Measurements from ENCODE around the gene MED25. TPM values are rescaled to one million over a fixed set of nuclear protein-coding genes. Genes with fewer than 3 reads are reported as not detected.
A peak's percentile ranks its signal among the peaks of the same experiment; 100 is the strongest.

The MED25 gene
- total and polyA plus RNA-seq, 9 donors, result 30.3 to 89.9 (median 67.4) TPM

GRCh38 chr19:49847731-49848696, 29.9 kb downstream of the MED25 start:
- no peaks in the 10 kb centered on the region for H3K9me3 ChIP-seq
- peaks cover 4% of the 10 kb centered on the region for H3K4me1 ChIP-seq (ENCODE audit: insufficient read depth)
- WGBS, 3 donors, result 87 to 89% (median 87%) methylated on average over 10 of the region's 10 CpGs
- no peak overlapping the region for H3K4me3 ChIP-seq
- no peaks in the 10 kb centered on the region for H3K36me3 ChIP-seq
- DNase-seq, result no peak
- TF ChIP-seq CTCF (IDR thresholded peaks at IDR 0.05) (no peak), EP300 (IDR thresholded peaks at IDR 0.05) (no peak), POLR2A (IDR thresholded peaks at IDR 0.05) (no peak)
- H3K27me3 ChIP-seq, result no peaks in the 10 kb centered on the region
- no peak overlapping the region for H3K27ac ChIP-seq
- intact Hi-C loops (cut with DNase I), result no loop called here

GRCh38 chr19:49848938-49849337, 30.8 kb downstream of the MED25 start:
- H3K4me1 ChIP-seq (ENCODE audit: insufficient read depth), result peaks cover 5% of the 10 kb centered on the region
- H3K27me3 ChIP-seq, result no peaks in the 10 kb centered on the region
- WGBS, 3 donors, result 89 to 94% (median 89%) methylated on average over 3 of the region's 3 CpGs
- intact Hi-C loops (cut with DNase I), result no loop called here
- H3K36me3 ChIP-seq, result no peaks in the 10 kb centered on the region
- no peak overlapping the region for H3K4me3 ChIP-seq
- TF ChIP-seq POLR2A (IDR thresholded peaks at IDR 0.05) (no peak), CTCF (IDR thresholded peaks at IDR 0.05) (no peak), EP300 (IDR thresholded peaks at IDR 0.05) (no peak)
- no peak overlapping the region for H3K27ac ChIP-seq
- DNase-seq, result no peak
- no peaks in the 10 kb centered on the region for H3K9me3 ChIP-seq

GRCh38 chr19:49849433-49850220, 31.5 kb downstream of the MED25 start:
- DNase-seq, result no peak
- intact Hi-C loops (cut with DNase I), result loop anchor here in 1 of 4 donors (5.0 kb wide), 1 partner anchor 32 kb away; the partner anchor contains the start of gene MED25
- H3K4me1 ChIP-seq (ENCODE audit: insufficient read depth), result peaks cover 5% of the 10 kb centered on the region
- 89 to 93% (median 89%) methylated on average over 15 of the region's 15 CpGs for WGBS, 3 donors
- no peak for TF ChIP-seq POLR2A (IDR thresholded peaks at IDR 0.05)
- no peak for TF ChIP-seq CTCF (IDR thresholded peaks at IDR 0.05)
- no peak for TF ChIP-seq EP300 (IDR thresholded peaks at IDR 0.05)
- H3K4me3 ChIP-seq, result no peak overlapping the region
- H3K27ac ChIP-seq, result no peak overlapping the region
- no peaks in the 10 kb centered on the region for H3K36me3 ChIP-seq
- H3K9me3 ChIP-seq, result no peaks in the 10 kb centered on the region
- H3K27me3 ChIP-seq, result no peaks in the 10 kb centered on the region

- Histone ChIP-seq H3K27me3 (no peaks in the 10 kb centered on the region), H3K36me3 (no peaks in the 10 kb centered on the region), H3K27ac (peak overlapping the region in 1 of 2 donors; percentile 94), H3K9me3 (no peaks in the 10 kb centered on the region), H3K4me1 (ENCODE audit: insufficient read depth) (peaks cover 5% of the 10 kb centered on the region), H3K4me3 (peak overlapping the region; percentile 83)
- intact Hi-C loops (cut with DNase I), result loop anchor here in 1 of 4 donors (5.0 kb wide), 1 partner anchor 33 kb away; the partner anchor contains the start of gene MED25
- peak in 1 of 5 donors; percentile 48 for DNase-seq
- WGBS, 3 donors, result 65 to 68% (median 65%) methylated on average over 12 of the region's 12 CpGs
- TF ChIP-seq POLR2A (IDR thresholded peaks at IDR 0.05) (no peak), CTCF (IDR thresholded peaks at IDR 0.05) (no peak), EP300 (IDR thresholded peaks at IDR 0.05) (no peak)
Measured at GRCh38 chr19:49850221-49850486, 32.1 kb downstream of the MED25 start.
